Measurements from ENCODE around the gene CLDN9.

Gene CLDN9

GRCh38 chr16:2996298-2996697 is 16.4 kb upstream of the CLDN9 start:
- no peak for DNase-seq (ENCODE audit: low spot score)

GRCh38 chr16:2999929-3000328 is 12.8 kb upstream of the CLDN9 start:
- DNase-seq (ENCODE audit: low spot score), result no peak

GRCh38 chr16:3000540-3000939 is 12.2 kb upstream of the CLDN9 start:
- no peak for DNase-seq (ENCODE audit: low spot score)

- DNase-seq (ENCODE audit: low spot score), result no peak
Observed at GRCh38 chr16:3001316-3001715, 11.4 kb upstream of the CLDN9 start.

- peak; percentile 100 for DNase-seq (ENCODE audit: low spot score)
Observed at GRCh38 chr16:3003582-3004270, 9.0 kb upstream of the CLDN9 start.

GRCh38 chr16:3004319-3004718 is 8.4 kb upstream of the CLDN9 start:
- DNase-seq (ENCODE audit: low spot score), result no peak

GRCh38 chr16:3004781-3005284 is 7.9 kb upstream of the CLDN9 start:
- peak; percentile 40 for DNase-seq (ENCODE audit: low spot score)

- no peak for DNase-seq (ENCODE audit: low spot score)
Observed at GRCh38 chr16:3007059-3007956, 5.4 kb upstream of the CLDN9 start.

- no peak for DNase-seq (ENCODE audit: low spot score)
Observed at GRCh38 chr16:3007957-3008689, 4.6 kb upstream of the CLDN9 start.

GRCh38 chr16:3008690-3009037 is 4.1 kb upstream of the CLDN9 start:
- no peak for DNase-seq (ENCODE audit: low spot score)

- no peak for DNase-seq (ENCODE audit: low spot score)
Observed at GRCh38 chr16:3009568-3010390, 2.9 kb upstream of the CLDN9 start.

- no peak for DNase-seq (ENCODE audit: low spot score)
Observed at GRCh38 chr16:3010510-3010909, 2.2 kb upstream of the CLDN9 start.

- no peak for DNase-seq (ENCODE audit: low spot score)
Observed at GRCh38 chr16:3012246-3012645, 477 bp upstream of the CLDN9 start.

- DNase-seq (ENCODE audit: low spot score), result no peak
Observed at GRCh38 chr16:3013491-3013951, 798 bp downstream of the CLDN9 start.

GRCh38 chr16:3013998-3014690 is 1.4 kb downstream of the CLDN9 start:
- DNase-seq (ENCODE audit: low spot score), result no peak

- no peak for DNase-seq (ENCODE audit: low spot score)
Observed at GRCh38 chr16:3014971-3015370, 2.2 kb downstream of the CLDN9 start.

- DNase-seq (ENCODE audit: low spot score), result no peak
Observed at GRCh38 chr16:3015865-3016521, 3.3 kb downstream of the CLDN9 start.

GRCh38 chr16:3017344-3017743 is 4.6 kb downstream of the CLDN9 start:
- no peak for DNase-seq (ENCODE audit: low spot score)

GRCh38 chr16:3017794-3018506 is 5.2 kb downstream of the CLDN9 start, which contains the start of gene CLDN6:
CLDN6 (minus strand) TSS chr16:3018183; CDS start chr16:3016021, 2,162 bp downstream.
- DNase-seq (ENCODE audit: low spot score), result no peak

All from cerebellar cortex (tissue), 1 donor.